ENCODE data around the gene LMO3.

DNA sequence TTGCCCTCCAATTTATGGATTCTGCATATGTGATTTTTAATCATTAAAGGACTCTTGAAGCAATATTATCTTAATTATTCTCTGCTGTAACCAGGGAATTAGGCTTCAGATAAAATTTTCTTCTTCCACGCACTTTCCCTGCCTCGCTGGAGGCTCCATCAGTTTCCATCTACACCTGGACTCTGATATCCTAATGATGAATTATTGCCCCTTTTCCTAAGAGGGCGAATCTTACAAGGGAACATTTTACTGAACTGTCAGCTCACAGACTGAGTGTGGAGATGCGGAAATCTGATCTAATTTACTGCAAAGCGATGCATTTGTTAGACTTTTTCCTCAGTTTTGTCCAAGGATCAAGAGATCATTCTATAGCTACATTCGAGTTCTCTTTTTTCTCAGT, 43.0 kb downstream of the LMO3 start:
- TF ChIP-seq POLR2A (IDR thresholded peaks at IDR 0.05) = no peak
- TF ChIP-seq, protein P1, sequence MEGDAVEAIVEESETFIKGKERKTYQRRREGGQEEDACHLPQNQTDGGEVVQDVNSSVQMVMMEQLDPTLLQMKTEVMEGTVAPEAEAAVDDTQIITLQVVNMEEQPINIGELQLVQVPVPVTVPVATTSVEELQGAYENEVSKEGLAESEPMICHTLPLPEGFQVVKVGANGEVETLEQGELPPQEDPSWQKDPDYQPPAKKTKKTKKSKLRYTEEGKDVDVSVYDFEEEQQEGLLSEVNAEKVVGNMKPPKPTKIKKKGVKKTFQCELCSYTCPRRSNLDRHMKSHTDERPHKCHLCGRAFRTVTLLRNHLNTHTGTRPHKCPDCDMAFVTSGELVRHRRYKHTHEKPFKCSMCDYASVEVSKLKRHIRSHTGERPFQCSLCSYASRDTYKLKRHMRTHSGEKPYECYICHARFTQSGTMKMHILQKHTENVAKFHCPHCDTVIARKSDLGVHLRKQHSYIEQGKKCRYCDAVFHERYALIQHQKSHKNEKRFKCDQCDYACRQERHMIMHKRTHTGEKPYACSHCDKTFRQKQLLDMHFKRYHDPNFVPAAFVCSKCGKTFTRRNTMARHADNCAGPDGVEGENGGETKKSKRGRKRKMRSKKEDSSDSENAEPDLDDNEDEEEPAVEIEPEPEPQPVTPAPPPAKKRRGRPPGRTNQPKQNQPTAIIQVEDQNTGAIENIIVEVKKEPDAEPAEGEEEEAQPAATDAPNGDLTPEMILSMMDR (IDR thresholded peaks at IDR 0.05) = no peak
